Tibial nerve (tissue), 4 donors: ENCODE measurements around the gene DLK1.

Experiments used
- CTCF ChIP-seq, 5 experiments: fragments of 200-600 bp in 3 of 5; fragments of 450-650 bp in 2 of 5; sonication (generic) in 3 of 5; IDR thresholded peaks; one replicate each; pipeline ENCODE4 v1.5.1; 2016 to 2019; ENCODE audit warnings: antibody characterized with exemption in 5 of 5, mild to moderate bottlenecking in 3 of 5, moderate library complexity in 2 of 5
- EP300 ChIP-seq, 2 donors: sonication (generic); formaldehyde crosslinking; IDR thresholded peaks; one replicate each; pipeline ENCODE4 v1.6.1; 2017; ENCODE audit warnings: antibody characterized with exemption in 2 of 2, mild to moderate bottlenecking in 1 of 2
- POLR2A ChIP-seq, 2 donors: fragments of 450-650 bp; IDR thresholded peaks; one replicate each; pipeline ENCODE4 v1.6.1; 2017; ENCODE audit warnings: antibody characterized with exemption in 2 of 2, mild to moderate bottlenecking in 2 of 2, moderate library complexity in 2 of 2

GRCh38 chr14:100723135-100723829, 3.4 kb upstream of the DLK1 start:
- TF ChIP-seq EP300 (IDR thresholded peaks at IDR 0.05) (no peak), CTCF (IDR thresholded peaks at IDR 0.05) (no peak), POLR2A (IDR thresholded peaks at IDR 0.05) (no peak)
